ENCODE data around the gene CAPN15. TPM values are rescaled to one million over a fixed set of nuclear protein-coding genes. Genes with fewer than 3 reads are reported as not detected.
"Not testable (repeated sequence)": the region's sequence is repeated elsewhere in the genome, so short reads cannot be mapped to it uniquely, and the experiment has no call there.

Gene CAPN15
- total RNA-seq, 1 donor from 2014 or later, result 60.3 TPM

DNA sequence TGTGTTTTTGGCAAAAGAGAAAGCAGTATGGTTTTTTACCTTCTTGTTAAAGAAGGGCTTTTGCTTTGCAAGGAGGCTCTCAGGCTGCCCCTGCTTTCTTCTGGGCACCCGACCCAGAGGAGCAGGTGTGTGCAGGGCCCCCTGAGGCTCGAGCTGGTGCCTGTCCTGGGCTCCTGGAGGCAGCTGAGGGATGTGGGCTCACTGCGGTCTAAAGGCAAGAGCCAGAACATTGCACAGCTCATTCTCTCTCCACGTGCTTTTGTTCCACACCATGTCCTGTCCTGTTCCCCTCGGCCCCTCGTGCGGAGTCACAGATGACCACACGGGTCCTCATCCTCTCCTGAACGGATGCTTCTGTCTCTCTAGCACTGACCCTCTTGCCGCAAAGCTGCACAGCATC lies 36.7 kb upstream of the CAPN15 start:
- Mint-ChIP-seq H3K4me1 (no peaks in the 10 kb centered on the region), H3K27me3 (ENCODE audit: low read depth) (no peaks in the 10 kb centered on the region), H3K9me3 (no peaks in the 10 kb centered on the region), H3K36me3 (ENCODE audit: low read depth) (peaks cover 10% of the 10 kb centered on the region), H3K27ac (ENCODE audit: unreplicated experiment) (peak overlapping the region; percentile 76), H3K4me3 (no peak overlapping the region)
- DNase-seq (ENCODE audit: low read depth, low spot score), result no peak
- TF ChIP-seq, protein P1, sequence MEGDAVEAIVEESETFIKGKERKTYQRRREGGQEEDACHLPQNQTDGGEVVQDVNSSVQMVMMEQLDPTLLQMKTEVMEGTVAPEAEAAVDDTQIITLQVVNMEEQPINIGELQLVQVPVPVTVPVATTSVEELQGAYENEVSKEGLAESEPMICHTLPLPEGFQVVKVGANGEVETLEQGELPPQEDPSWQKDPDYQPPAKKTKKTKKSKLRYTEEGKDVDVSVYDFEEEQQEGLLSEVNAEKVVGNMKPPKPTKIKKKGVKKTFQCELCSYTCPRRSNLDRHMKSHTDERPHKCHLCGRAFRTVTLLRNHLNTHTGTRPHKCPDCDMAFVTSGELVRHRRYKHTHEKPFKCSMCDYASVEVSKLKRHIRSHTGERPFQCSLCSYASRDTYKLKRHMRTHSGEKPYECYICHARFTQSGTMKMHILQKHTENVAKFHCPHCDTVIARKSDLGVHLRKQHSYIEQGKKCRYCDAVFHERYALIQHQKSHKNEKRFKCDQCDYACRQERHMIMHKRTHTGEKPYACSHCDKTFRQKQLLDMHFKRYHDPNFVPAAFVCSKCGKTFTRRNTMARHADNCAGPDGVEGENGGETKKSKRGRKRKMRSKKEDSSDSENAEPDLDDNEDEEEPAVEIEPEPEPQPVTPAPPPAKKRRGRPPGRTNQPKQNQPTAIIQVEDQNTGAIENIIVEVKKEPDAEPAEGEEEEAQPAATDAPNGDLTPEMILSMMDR (conservative IDR thresholded peaks at IDR 0.05), result no peak

DNA sequence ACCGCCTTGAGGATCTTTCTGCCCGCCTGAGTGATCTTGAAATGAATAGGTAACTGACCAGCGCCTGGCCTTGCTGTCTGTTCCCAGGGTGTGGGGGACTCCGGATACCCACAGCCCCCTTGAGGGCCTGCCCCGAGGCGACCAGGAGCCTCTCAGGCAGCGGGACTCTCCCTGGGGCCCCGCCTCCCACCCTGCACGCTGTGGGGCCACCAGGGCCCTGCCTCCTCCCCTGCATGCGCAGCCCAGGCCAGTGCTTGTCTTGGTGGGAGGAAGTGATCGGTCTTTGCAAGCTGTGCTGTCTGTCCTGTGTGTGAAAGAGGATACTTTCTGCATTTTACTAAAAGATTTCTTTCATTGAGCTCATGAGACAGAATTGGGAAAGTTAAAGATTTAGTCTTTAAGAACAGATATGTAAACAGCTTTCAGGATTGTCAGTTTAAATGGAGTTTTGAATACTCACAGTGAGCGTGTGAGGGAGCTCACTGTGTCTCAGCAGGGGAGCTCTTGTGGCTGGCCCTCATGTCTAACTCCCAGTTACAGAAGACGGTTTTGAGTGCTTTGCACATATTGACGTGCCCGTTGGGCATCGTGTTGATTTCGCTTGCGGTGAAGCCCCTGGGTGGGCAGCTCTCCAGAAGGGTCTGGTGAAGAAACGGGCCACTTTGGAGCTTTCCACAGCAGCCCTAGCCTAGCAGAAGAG lies 36.1 kb upstream of the CAPN15 start:
- Mint-ChIP-seq H3K27me3 (ENCODE audit: low read depth) (no peaks in the 10 kb centered on the region), H3K36me3 (ENCODE audit: low read depth) (peaks cover 10% of the 10 kb centered on the region), H3K9me3 (no peaks in the 10 kb centered on the region), H3K27ac (ENCODE audit: unreplicated experiment) (peak overlapping the region; percentile 78), H3K4me1 (no peaks in the 10 kb centered on the region), H3K4me3 (no peak overlapping the region)
- no peak for DNase-seq (ENCODE audit: low read depth, low spot score)
- TF ChIP-seq, protein P1 (conservative IDR thresholded peaks at IDR 0.05), result no peak

DNA sequence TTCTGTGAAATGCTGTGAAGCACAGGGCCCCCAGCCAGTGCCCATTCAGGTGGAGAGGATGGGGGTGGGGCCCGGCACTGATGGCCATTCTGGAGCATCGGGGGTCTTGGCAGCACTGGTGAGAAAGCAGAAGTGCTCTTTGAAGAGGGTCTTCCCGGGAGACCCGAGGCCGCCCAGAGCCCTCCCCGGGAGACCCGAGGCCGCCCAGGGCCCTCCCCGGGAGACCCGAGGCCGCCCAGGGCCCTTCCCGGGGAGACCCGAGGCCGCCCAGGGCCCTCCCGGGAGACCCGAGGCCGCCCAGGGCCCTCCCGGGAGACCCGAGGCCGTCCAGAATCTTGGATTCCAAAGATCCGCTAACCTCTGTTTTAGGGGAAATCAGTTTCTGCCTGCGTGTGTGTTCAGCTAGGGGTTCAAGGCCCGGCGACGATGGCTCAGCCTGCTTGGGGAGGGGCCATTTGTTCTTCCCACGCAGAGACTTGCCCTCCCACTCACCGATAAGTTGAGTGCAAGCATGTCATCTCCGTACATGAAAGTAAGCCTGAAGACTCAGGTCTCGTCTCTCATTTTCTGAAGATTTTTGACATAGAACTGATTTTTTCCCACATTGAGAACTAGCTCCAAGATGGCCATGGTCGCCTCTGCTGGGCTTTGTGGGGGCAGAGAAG lies 35.2 kb upstream of the CAPN15 start:
- no peaks in the 10 kb centered on the region for H3K27me3 Mint-ChIP-seq (ENCODE audit: low read depth)
- TF ChIP-seq, protein P1 (conservative IDR thresholded peaks at IDR 0.05), result no peak
- peaks cover 6% of the 10 kb centered on the region for H3K36me3 Mint-ChIP-seq (ENCODE audit: low read depth)

DNA sequence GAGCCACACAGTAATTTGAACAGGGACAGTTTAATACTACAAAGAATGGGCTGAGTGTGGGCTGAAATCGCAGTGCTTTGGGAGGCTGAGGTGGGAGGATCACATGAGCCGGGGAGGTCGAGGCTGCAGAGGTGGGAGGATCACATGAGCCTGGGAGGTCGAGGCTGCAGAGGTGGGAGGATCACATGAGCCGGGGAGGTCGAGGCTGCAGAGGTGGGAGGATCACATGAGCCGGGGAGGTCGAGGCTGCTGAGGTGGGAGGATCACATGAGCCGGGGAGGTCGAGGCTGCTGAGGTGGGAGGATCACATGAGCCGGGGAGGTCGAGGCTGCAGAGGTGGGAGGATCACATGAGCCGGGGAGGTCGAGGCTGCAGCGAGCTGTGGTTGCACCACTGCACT lies 32.8 kb upstream of the CAPN15 start:
- H3K27ac Mint-ChIP-seq (ENCODE audit: unreplicated experiment); H3K9me3 Mint-ChIP-seq; H3K4me1 Mint-ChIP-seq; H3K36me3 Mint-ChIP-seq (ENCODE audit: low read depth); H3K4me3 Mint-ChIP-seq; DNase-seq (ENCODE audit: low read depth, low spot score); H3K27me3 Mint-ChIP-seq (ENCODE audit: low read depth): not testable (repeated sequence)

More for the DNA sequence above, 35.2 kb upstream of the CAPN15 start:
- Mint-ChIP-seq H3K9me3 (no peaks in the 10 kb centered on the region), H3K4me1 (no peaks in the 10 kb centered on the region), H3K27ac (ENCODE audit: unreplicated experiment) (no peak overlapping the region), H3K4me3 (no peak overlapping the region)
- DNase-seq (ENCODE audit: low read depth, low spot score), result no peak

DNA sequence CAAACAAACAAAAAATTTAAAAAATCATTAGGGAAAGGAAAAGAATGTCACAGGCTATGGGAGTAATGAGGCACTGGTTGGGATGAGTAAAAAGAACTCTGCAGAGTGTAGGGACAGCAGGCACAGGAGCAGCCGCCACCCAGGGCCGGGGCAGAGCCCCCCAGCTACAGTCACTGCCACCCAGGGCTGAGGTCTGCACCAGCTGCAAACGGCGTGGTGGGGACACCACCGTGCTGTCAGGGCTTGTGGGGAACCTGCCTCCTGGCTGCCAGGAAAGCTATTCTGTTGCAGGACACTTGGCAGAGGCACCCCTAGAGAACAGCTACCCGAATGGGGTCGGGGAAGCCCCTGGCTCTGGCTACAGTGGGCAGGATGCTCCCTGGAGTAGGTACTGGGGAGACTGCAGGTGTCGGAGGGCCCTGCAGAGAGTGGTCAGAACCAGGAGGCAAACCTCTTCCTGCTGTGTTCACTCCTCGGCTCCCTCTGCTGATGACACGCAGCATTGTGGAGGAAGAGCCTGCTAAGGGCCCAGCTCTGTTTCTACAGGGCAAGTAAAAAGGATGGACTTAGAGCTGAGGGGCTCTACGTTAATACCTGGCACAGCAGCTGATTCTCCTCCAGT lies 32.3 kb upstream of the CAPN15 start:
- Mint-ChIP-seq H3K4me1 (no peaks in the 10 kb centered on the region), H3K27ac (ENCODE audit: unreplicated experiment) (no peak overlapping the region), H3K9me3 (no peaks in the 10 kb centered on the region), H3K4me3 (no peak overlapping the region), H3K27me3 (ENCODE audit: low read depth) (no peaks in the 10 kb centered on the region), H3K36me3 (ENCODE audit: low read depth) (peaks cover 6% of the 10 kb centered on the region)
- no peak for DNase-seq (ENCODE audit: low read depth, low spot score)
- TF ChIP-seq, protein P1 (conservative IDR thresholded peaks at IDR 0.05), result peak; percentile 54

Data from neural crest cell (in vitro differentiated cells).